Upper lobe of left lung (tissue), 6 donors: ENCODE results near the gene RASGRP3. TPM values are rescaled to one million over a fixed set of nuclear protein-coding genes. Genes with fewer than 3 reads are reported as not detected.

Experiments
- ATAC-seq, 2 donors: fragments of 200-7000 bp; cut with Tn5 transposase; one replicate each; pipeline ENCODE4 v1.9.1; 2022; ENCODE audit warnings: mild to moderate bottlenecking in 2 of 2, moderate library complexity in 2 of 2; ENCODE audit not compliant: low FRiP score in 2 of 2
- DNase-seq, 2 donors: peaks; one replicate each; pipeline ENCODE4 v3.0.0-alpha.2; 2019 to 2020
- H3K27ac ChIP-seq, 4 donors: fragments of 200-600 bp; sonication (generic); one replicate each; pipeline ENCODE4 v1.5.1; 2016 to 2019
- H3K27me3 ChIP-seq, 4 donors: fragments of 200-600 bp; sonication (generic); one replicate each; pipeline ENCODE4 v1.5.1; 2017 to 2019
- H3K36me3 ChIP-seq, 4 donors: fragments of 200-600 bp; sonication (generic); one replicate each; pipeline ENCODE4 v1.5.1; 2016 to 2019
- H3K4me1 ChIP-seq, 4 donors: fragments of 200-600 bp; sonication (generic); one replicate each; pipeline ENCODE4 v1.5.1; 2018 to 2019
- H3K4me3 ChIP-seq, 4 donors: fragments of 200-600 bp; sonication (generic); one replicate each; pipeline ENCODE4 v1.5.1; 2017 to 2019; ENCODE audit warnings: mild to moderate bottlenecking in 2 of 4, moderate library complexity in 1 of 4
- H3K9me3 ChIP-seq, 4 donors: fragments of 200-600 bp; sonication (generic); one replicate each; pipeline ENCODE4 v1.5.1; 2018 to 2019
- CTCF ChIP-seq, 6 experiments: fragments of 450-650 bp in 4 of 6; fragments of 200-600 bp in 2 of 6; sonication (generic) in 2 of 6; IDR thresholded peaks; one replicate each; pipeline ENCODE4 v1.5.1; 2016 to 2019; ENCODE audit warnings: antibody characterized with exemption in 6 of 6
- EP300 ChIP-seq, 4 donors: sonication (generic); formaldehyde crosslinking; IDR thresholded peaks; one replicate each; pipeline ENCODE4 v1.5.1; 2017; ENCODE audit warnings: antibody characterized with exemption in 4 of 4, control low read depth in 2 of 4
- POLR2A ChIP-seq, 4 donors: fragments of 450-650 bp; IDR thresholded peaks; one replicate each; pipeline ENCODE4 v1.5.1; 2016 to 2017; ENCODE audit warnings: antibody characterized with exemption in 4 of 4, mild to moderate bottlenecking in 2 of 4
- POLR2AphosphoS5 ChIP-seq, 2 donors: sonication (generic); formaldehyde crosslinking; IDR thresholded peaks; one replicate each; pipeline ENCODE4 v1.5.1; 2017; ENCODE audit warnings: antibody characterized with exemption in 2 of 2
- WGBS, 2 donors: methylation state at CpG; one replicate each; pipeline ENCODE4 v1.1.5; 2017 to 2018; 5-methylcytosine and 5-hydroxymethylcytosine counted together
- total RNA-seq, 6 donors: library from RNA; depleted of rRNA in 4 of 6; stranded (reverse); fragments of >200 nt in 4 of 6; gene quantifications; one replicate each; pipeline versions ENCODE4 v1.1.0 to v1.2.1, GENCODE V29; 2016 to 2021
- donor health status: DM: no; HTN: no; CAD: no; lungs with moderate emphysema.
- donor health status: DM: no; HTN: yes; CAD: no; lungs with severe emphysema.

The RASGRP3 gene
- total RNA-seq, 6 donors from 2014 or later: 7.0 to 34.6 (median 14.1) TPM

GRCh38 chr2:33525666-33526065 is 49.2 kb downstream of the RASGRP3 start:
- no peaks in the 10 kb centered on the region for H3K4me1 ChIP-seq
- WGBS, 2 donors: 94% methylated on average over 6 of the region's 6 CpGs
- no peaks in the 10 kb centered on the region for H3K27me3 ChIP-seq
- ATAC-seq: no peak
- H3K4me3 ChIP-seq: no peak overlapping the region
- H3K27ac ChIP-seq: no peak overlapping the region
- TF ChIP-seq EP300 (IDR thresholded peaks at IDR 0.05) (no peak), CTCF (IDR thresholded peaks at IDR 0.05) (no peak), POLR2A (IDR thresholded peaks at IDR 0.05) (no peak), POLR2AphosphoS5 (IDR thresholded peaks at IDR 0.05) (no peak)
- DNase-seq: no peak
- H3K36me3 ChIP-seq: no peaks in the 10 kb centered on the region
- H3K9me3 ChIP-seq: no peaks in the 10 kb centered on the region

GRCh38 chr2:33526132-33526531 is 49.7 kb downstream of the RASGRP3 start:
- DNase-seq: no peak
- Histone ChIP-seq H3K4me3 (no peak overlapping the region), H3K4me1 (no peaks in the 10 kb centered on the region), H3K27ac (no peak overlapping the region), H3K9me3 (no peaks in the 10 kb centered on the region), H3K27me3 (no peaks in the 10 kb centered on the region), H3K36me3 (no peaks in the 10 kb centered on the region)
- no peak for ATAC-seq
- WGBS, 2 donors: 12 to 15% methylated on average over 2 of the region's 2 CpGs
- no peak for TF ChIP-seq POLR2A (IDR thresholded peaks at IDR 0.05)
- TF ChIP-seq EP300 (IDR thresholded peaks at IDR 0.05): no peak
- TF ChIP-seq CTCF (IDR thresholded peaks at IDR 0.05): no peak
- no peak for TF ChIP-seq POLR2AphosphoS5 (IDR thresholded peaks at IDR 0.05)

- 91 to 97% methylated on average over 5 of the region's 5 CpGs for WGBS, 2 donors
- H3K9me3 ChIP-seq: no peaks in the 10 kb centered on the region
These were observed 50.5 kb downstream of the RASGRP3 start for GRCh38 chr2:33526921-33527320.

GRCh38 chr2:33528441-33528950 is 52.0 kb downstream of the RASGRP3 start:
- DNase-seq: no peak
- H3K4me1 ChIP-seq: peaks cover 0 to 5% (median 0%) of the 10 kb centered on the region in 4 donors
- TF ChIP-seq POLR2AphosphoS5 (IDR thresholded peaks at IDR 0.05) (no peak), EP300 (IDR thresholded peaks at IDR 0.05) (no peak), CTCF (IDR thresholded peaks at IDR 0.05) (no peak), POLR2A (IDR thresholded peaks at IDR 0.05) (no peak)
- H3K9me3 ChIP-seq: no peaks in the 10 kb centered on the region
- H3K27ac ChIP-seq: no peak overlapping the region
- H3K27me3 ChIP-seq: no peaks in the 10 kb centered on the region
- no peaks in the 10 kb centered on the region for H3K36me3 ChIP-seq
- 90 to 98% methylated on average over 2 of the region's 2 CpGs for WGBS, 2 donors
- no peak overlapping the region for H3K4me3 ChIP-seq
- no peak for ATAC-seq

More at GRCh38 chr2:33526921-33527320, 50.5 kb downstream of the RASGRP3 start:
- no peaks in the 10 kb centered on the region for H3K36me3 ChIP-seq
- no peak overlapping the region for H3K4me3 ChIP-seq
- H3K27ac ChIP-seq: no peak overlapping the region
- ATAC-seq (no peak), DNase-seq (no peak)
- H3K27me3 ChIP-seq: no peaks in the 10 kb centered on the region
- TF ChIP-seq POLR2AphosphoS5 (IDR thresholded peaks at IDR 0.05) (no peak), POLR2A (IDR thresholded peaks at IDR 0.05) (no peak), EP300 (IDR thresholded peaks at IDR 0.05) (no peak), CTCF (IDR thresholded peaks at IDR 0.05) (no peak)
- peaks cover 0 to 4% (median 0%) of the 10 kb centered on the region in 4 donors for H3K4me1 ChIP-seq
